Loucy (cell line): ENCODE results near the gene HSBP1L1.

Experiments used
- EZH2phosphoT487 ChIP-seq: fragments of 200-600 bp; IDR thresholded peaks from 2 replicates; pipeline ENCODE4 v1.6.1; 2018; ENCODE audit warnings: antibody characterized with exemption, mild to moderate bottlenecking, moderate library complexity, borderline replicate concordance
- TF ChIP-seq, protein P1 (sequence below): fragments of 200-600 bp; sonication (generic); conservative IDR thresholded peaks from 2 replicates; pipeline ENCODE4 v1.5.1; 2014; ENCODE audit warnings: mild to moderate bottlenecking, antibody characterized with exemption, low read length

GRCh38 chr18:79986726-79987125 is 22.3 kb downstream of the HSBP1L1 start:
- no peak for TF ChIP-seq EZH2phosphoT487
- TF ChIP-seq, protein P1, sequence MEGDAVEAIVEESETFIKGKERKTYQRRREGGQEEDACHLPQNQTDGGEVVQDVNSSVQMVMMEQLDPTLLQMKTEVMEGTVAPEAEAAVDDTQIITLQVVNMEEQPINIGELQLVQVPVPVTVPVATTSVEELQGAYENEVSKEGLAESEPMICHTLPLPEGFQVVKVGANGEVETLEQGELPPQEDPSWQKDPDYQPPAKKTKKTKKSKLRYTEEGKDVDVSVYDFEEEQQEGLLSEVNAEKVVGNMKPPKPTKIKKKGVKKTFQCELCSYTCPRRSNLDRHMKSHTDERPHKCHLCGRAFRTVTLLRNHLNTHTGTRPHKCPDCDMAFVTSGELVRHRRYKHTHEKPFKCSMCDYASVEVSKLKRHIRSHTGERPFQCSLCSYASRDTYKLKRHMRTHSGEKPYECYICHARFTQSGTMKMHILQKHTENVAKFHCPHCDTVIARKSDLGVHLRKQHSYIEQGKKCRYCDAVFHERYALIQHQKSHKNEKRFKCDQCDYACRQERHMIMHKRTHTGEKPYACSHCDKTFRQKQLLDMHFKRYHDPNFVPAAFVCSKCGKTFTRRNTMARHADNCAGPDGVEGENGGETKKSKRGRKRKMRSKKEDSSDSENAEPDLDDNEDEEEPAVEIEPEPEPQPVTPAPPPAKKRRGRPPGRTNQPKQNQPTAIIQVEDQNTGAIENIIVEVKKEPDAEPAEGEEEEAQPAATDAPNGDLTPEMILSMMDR: no peak
